ENCODE measurements around the gene RNF225. TPM values are rescaled to one million over a fixed set of nuclear protein-coding genes. Genes with fewer than 3 reads are reported as not detected.

RNF225 gene
- total and polyA plus RNA-seq, 2 of the 13 experiments (the other 11 are each of a cell fraction or from before 2014, with no cell fraction given): not detected

DNA sequence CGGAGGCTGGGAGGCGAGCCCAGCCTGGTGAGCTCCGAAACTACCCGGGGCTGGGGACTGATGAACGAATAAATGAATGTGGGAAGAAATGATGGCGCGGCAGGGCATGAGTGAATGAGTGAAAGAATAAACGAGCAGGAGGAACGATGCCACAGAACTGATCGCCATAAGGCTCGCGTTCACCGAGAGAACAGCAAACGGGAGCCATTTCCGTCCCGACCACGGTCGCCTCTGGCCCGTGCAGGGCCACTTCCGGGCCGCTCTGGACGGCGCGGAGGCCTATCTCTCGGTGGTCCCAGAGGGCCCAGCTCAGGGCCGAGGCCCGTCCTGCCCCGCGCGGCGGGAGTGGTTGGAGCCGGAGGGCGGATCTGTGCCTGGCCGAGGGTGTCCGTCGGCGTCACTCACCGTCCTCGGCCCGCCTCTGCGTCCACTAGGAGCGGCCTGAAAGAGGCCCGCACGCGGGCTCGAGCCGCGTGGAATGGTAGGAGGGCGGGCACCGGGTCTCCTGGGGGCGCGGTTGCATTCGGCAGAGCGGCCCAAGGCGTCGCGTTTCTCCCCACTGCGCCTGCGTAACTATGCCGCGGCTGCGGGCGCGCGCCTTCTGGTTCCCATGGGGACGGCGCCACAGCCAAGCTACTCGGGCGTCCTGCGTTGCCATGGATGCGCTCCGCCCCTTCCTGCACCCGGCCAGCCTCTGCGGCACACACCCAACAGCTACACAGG is 33.0 kb upstream of the RNF225 start, which contains the start of gene ZNF497 (continued):
- peak; percentile 45; the same call in 1 of the 2 replicates for TF ChIP-seq ZNF280B (CRISPR knock-in tag; IDR thresholded peaks at IDR 0.05; ENCODE audit: borderline replicate concordance)
- TF ChIP-seq WIZ (CRISPR knock-in tag; IDR thresholded peaks at IDR 0.05): 0 out of 2 replicates have a peak, but pooled peaks have one; percentile 7
- TF ChIP-seq MBD4 (IDR thresholded peaks at IDR 0.05; ENCODE audit: borderline replicate concordance, low read length): no peak
- TF ChIP-seq BHLHE40 (IDR thresholded peaks at IDR 0.05; ENCODE audit: low read length): peak; percentile 57
- no peak; the same call in 1 of the 2 replicates for TF ChIP-seq TGIF2 (CRISPR knock-in tag; IDR thresholded peaks at IDR 0.05)
- TF ChIP-seq IRF2 (CRISPR knock-in tag; IDR thresholded peaks at IDR 0.05): peak; percentile 25
- TF ChIP-seq KMT2A (CRISPR knock-in tag; IDR thresholded peaks at IDR 0.05): peak; percentile 64; the same call in 1 of the 2 replicates
- TF ChIP-seq GZF1 (CRISPR knock-in tag; IDR thresholded peaks at IDR 0.05): peak; percentile 85
- TF ChIP-seq ZNF407 (CRISPR knock-in tag; IDR thresholded peaks at IDR 0.05; ENCODE audit: not compliant biosample characterization): peak; percentile 88
- TF ChIP-seq, protein P1, sequence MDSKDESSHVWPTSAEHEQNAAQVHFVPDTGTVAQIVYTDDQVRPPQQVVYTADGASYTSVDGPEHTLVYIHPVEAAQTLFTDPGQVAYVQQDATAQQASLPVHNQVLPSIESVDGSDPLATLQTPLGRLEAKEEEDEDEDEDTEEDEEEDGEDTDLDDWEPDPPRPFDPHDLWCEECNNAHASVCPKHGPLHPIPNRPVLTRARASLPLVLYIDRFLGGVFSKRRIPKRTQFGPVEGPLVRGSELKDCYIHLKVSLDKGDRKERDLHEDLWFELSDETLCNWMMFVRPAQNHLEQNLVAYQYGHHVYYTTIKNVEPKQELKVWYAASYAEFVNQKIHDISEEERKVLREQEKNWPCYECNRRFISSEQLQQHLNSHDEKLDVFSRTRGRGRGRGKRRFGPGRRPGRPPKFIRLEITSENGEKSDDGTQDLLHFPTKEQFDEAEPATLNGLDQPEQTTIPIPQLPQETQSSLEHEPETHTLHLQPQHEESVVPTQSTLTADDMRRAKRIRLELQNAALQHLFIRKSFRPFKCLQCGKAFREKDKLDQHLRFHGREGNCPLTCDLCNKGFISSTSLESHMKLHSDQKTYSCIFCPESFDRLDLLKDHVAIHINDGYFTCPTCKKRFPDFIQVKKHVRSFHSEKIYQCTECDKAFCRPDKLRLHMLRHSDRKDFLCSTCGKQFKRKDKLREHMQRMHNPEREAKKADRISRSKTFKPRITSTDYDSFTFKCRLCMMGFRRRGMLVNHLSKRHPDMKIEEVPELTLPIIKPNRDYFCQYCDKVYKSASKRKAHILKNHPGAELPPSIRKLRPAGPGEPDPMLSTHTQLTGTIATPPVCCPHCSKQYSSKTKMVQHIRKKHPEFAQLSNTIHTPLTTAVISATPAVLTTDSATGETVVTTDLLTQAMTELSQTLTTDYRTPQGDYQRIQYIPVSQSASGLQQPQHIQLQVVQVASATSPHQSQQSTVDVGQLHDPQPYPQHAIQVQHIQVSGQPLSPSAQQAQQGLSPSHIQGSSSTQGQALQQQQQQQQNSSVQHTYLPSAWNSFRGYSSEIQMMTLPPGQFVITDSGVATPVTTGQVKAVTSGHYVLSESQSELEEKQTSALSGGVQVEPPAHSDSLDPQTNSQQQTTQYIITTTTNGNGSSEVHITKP (CRISPR knock-in tag; IDR thresholded peaks at IDR 0.05; ENCODE audit: low read depth): peak; percentile 76; the same call in 1 of the 2 replicates
- TF ChIP-seq ATM (IDR thresholded peaks at IDR 0.05; ENCODE audit: borderline replicate concordance): no peak
- TF ChIP-seq LBX2 (CRISPR knock-in tag; IDR thresholded peaks at IDR 0.05; ENCODE audit: borderline replicate concordance): no peak
- peak; percentile 85 for TF ChIP-seq JARID2 (CRISPR knock-in tag; IDR thresholded peaks at IDR 0.05; ENCODE audit: insufficient replicate concordance)
- TF ChIP-seq KAT7 (CRISPR knock-in tag; IDR thresholded peaks at IDR 0.05; ENCODE audit: borderline replicate concordance): peak; percentile 63; the same call in 1 of the 2 replicates
- peak; percentile 84; the same call in 1 of the 2 replicates for TF ChIP-seq ZSCAN20 (CRISPR knock-in tag; IDR thresholded peaks at IDR 0.05; ENCODE audit: borderline replicate concordance)
